OCI-LY3 (cell line): ENCODE measurements around the gene PPP6R2.
A peak's percentile ranks its signal among the peaks of the same experiment; 100 is the strongest.

Source experiments
- H2AFZ ChIP-seq: fragments of 200-600, 300-600 bp; shearing (Covaris generic); 2 replicates; pipeline ENCODE4 v1.6.0; 2014; ENCODE audit warnings: antibody characterized with exemption, low read depth, low read length
- H3K27ac ChIP-seq: fragments of 200-600, 300-600 bp; sonication (generic); 2 replicates; pipeline ENCODE4 v1.5.1; 2014; ENCODE audit warnings: mild to moderate bottlenecking, low read length, moderate library complexity, mixed read lengths
- H3K27me3 ChIP-seq: fragments of 200-600, 300-600 bp; sonication (generic); 2 replicates; pipeline ENCODE4 v1.6.1; 2014; ENCODE audit warnings: low read depth, low read length, mixed read lengths
- H3K36me3 ChIP-seq: fragments of 200-600, 300-600 bp; sonication (generic); replicated peaks from 2 replicates; pipeline ENCODE3; 2014; ENCODE audit warnings: low read depth, low read length, mixed read lengths
- H3K4me1 ChIP-seq: fragments of 300-600, 200-600 bp; sonication (generic); 2 replicates; pipeline ENCODE4 v1.6.1; 2014; ENCODE audit warnings: low read length, mixed read lengths
- H3K4me2 ChIP-seq: fragments of 200-600, 300-600 bp; sonication (generic); 2 replicates; pipeline ENCODE4 v1.6.1; 2014; ENCODE audit warnings: low read length, mixed read lengths
- H3K4me3 ChIP-seq: fragments of 300-600, 200-600 bp; sonication (generic); 2 replicates; pipeline ENCODE4 v1.5.1; 2014; ENCODE audit warnings: antibody characterized with exemption, mild to moderate bottlenecking, low read length, moderate library complexity
- H3K79me2 ChIP-seq: fragments of 300-600, 200-600 bp; shearing (Covaris generic); 2 replicates; pipeline ENCODE4 v1.6.1; 2014; ENCODE audit warnings: mild to moderate bottlenecking, low read length, mixed read lengths
- H3K9ac ChIP-seq: fragments of 300-600, 200-600 bp; shearing (Covaris generic); 2 replicates; pipeline ENCODE4 v1.6.0; 2014; ENCODE audit warnings: mild to moderate bottlenecking, low read length, moderate library complexity
- H3K9me3 ChIP-seq: fragments of 200-600, 300-600 bp; shearing (Covaris generic); 2 replicates; pipeline ENCODE4 v1.6.1; 2014; ENCODE audit warnings: low read length, mixed read lengths; ENCODE audit not compliant: insufficient read depth
- H4K20me1 ChIP-seq: fragments of 200-600, 300-600 bp; sonication (generic); 2 replicates; pipeline ENCODE4 v1.6.1; 2016; ENCODE audit warnings: low read length, mixed read lengths; ENCODE audit not compliant: insufficient read depth
- CTCF ChIP-seq: fragments of 200-600, 300-600 bp; sonication (generic); IDR thresholded peaks from 2 replicates; pipeline ENCODE4 v1.5.1; 2014; ENCODE audit warnings: antibody characterized with exemption, low read length, low read depth
- EZH2phosphoT487 ChIP-seq: fragments of 200-600 bp; shearing (Covaris generic); IDR thresholded peaks from 2 replicates; pipeline ENCODE4 v1.6.1; 2018; ENCODE audit warnings: antibody characterized with exemption, mixed run types, low read depth

Gene PPP6R2

GRCh38 chr22:50317178-50317577 lies 25.9 kb upstream of the PPP6R2 start:
- no peaks in the 10 kb centered on the region for H3K9me3 ChIP-seq
- H3K36me3 ChIP-seq: no peaks in the 10 kb centered on the region
- H4K20me1 ChIP-seq: no peaks in the 10 kb centered on the region
- peaks cover 32% of the 10 kb centered on the region for H3K4me1 ChIP-seq
- H3K27ac ChIP-seq: no peak overlapping the region
- no peak for TF ChIP-seq EZH2phosphoT487
- no peak for TF ChIP-seq CTCF
- 0 out of 2 replicates have a peak, but pooled peaks cover 9% of the 10 kb centered on the region for H3K27me3 ChIP-seq
- no peak overlapping the region for H3K4me3 ChIP-seq
- H2AFZ ChIP-seq: no peak overlapping the region
- H3K4me2 ChIP-seq: no peak overlapping the region
- H3K9ac ChIP-seq: no peak overlapping the region
- no peaks in the 10 kb centered on the region for H3K79me2 ChIP-seq

GRCh38 chr22:50317674-50318073 lies 25.5 kb upstream of the PPP6R2 start:
- no peak for TF ChIP-seq EZH2phosphoT487
- no peak for TF ChIP-seq CTCF
- Histone ChIP-seq H3K36me3 (no peaks in the 10 kb centered on the region), H2AFZ (no peak overlapping the region), H4K20me1 (no peaks in the 10 kb centered on the region), H3K27me3 (0 out of 2 replicates have a peak, but pooled peaks cover 9% of the 10 kb centered on the region), H3K9me3 (no peaks in the 10 kb centered on the region), H3K9ac (no peak overlapping the region), H3K4me2 (no peak overlapping the region), H3K4me3 (no peak overlapping the region), H3K79me2 (no peaks in the 10 kb centered on the region), H3K27ac (no peak overlapping the region), H3K4me1 (peaks cover 32% of the 10 kb centered on the region)

- H3K4me3 ChIP-seq: no peak overlapping the region
- no peaks in the 10 kb centered on the region for H3K36me3 ChIP-seq
- 0 out of 2 replicates have a peak, but pooled peaks cover 9% of the 10 kb centered on the region for H3K27me3 ChIP-seq
- no peaks in the 10 kb centered on the region for H4K20me1 ChIP-seq
- TF ChIP-seq CTCF (no peak), EZH2phosphoT487 (no peak)
- H3K4me2 ChIP-seq: peak overlapping the region; percentile 32
- no peaks in the 10 kb centered on the region for H3K9me3 ChIP-seq
- peaks cover 32% of the 10 kb centered on the region for H3K4me1 ChIP-seq
- H2AFZ ChIP-seq: no peak overlapping the region
- H3K27ac ChIP-seq: no peak overlapping the region
- H3K79me2 ChIP-seq: no peaks in the 10 kb centered on the region
- H3K9ac ChIP-seq: no peak overlapping the region
Observed at GRCh38 chr22:50318356-50318697, 24.8 kb upstream of the PPP6R2 start.

- 0 out of 2 replicates have a peak overlapping the region, but pooled peaks have one; percentile 45 for H2AFZ ChIP-seq
- no peak overlapping the region for H3K9ac ChIP-seq
- no peaks in the 10 kb centered on the region for H3K36me3 ChIP-seq
- 0 out of 2 replicates have a peak, but pooled peaks cover 9% of the 10 kb centered on the region for H3K27me3 ChIP-seq
- no peak overlapping the region for H3K4me3 ChIP-seq
- H3K27ac ChIP-seq: no peak overlapping the region
- no peaks in the 10 kb centered on the region for H4K20me1 ChIP-seq
- H3K4me2 ChIP-seq: peak overlapping the region; percentile 32
- H3K9me3 ChIP-seq: no peaks in the 10 kb centered on the region
- no peaks in the 10 kb centered on the region for H3K79me2 ChIP-seq
- H3K4me1 ChIP-seq: peaks cover 29% of the 10 kb centered on the region
- no peak for TF ChIP-seq CTCF
- TF ChIP-seq EZH2phosphoT487: no peak
Observed at GRCh38 chr22:50318698-50319411, 24.3 kb upstream of the PPP6R2 start.
